Measurements from ENCODE around the gene PBXIP1.

Gene PBXIP1

GRCh38 chr1:154895798-154896197 lies 60.1 kb downstream of the PBXIP1 start:
- DNase-seq (ENCODE audit: low read depth, low spot score) = no peak
